ENCODE data around the gene PLCL1.

PLCL1 gene

DNA sequence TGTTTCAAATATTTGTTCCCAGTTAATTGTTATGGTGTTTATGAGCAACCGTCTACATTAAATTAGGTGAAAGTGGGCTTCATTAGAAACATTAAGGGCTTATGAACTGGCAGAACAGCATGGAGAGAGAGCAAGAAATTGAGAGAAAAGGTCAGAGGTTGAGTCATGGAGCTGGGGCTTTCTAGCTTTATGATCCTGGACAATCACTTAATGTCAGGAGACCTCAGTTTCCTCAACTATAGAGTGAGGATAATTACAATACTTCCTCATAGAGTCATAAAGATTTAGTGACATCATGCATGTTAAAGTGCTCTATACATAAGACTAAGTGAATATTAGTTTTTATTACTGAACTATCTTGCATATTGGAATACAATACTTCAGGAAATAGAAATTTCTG, 83.9 kb downstream of the PLCL1 start:
- no peaks in the 10 kb centered on the region for H3K27me3 ChIP-seq (ENCODE audit: insufficient read depth, poor library complexity, severe bottlenecking)
- no peak overlapping the region for H3K4me3 ChIP-seq (replicated peaks; ENCODE audit: insufficient read depth, low read length)
- no peak for DNase-seq (ENCODE audit: low read depth in 1 of 2, low spot score in 1 of 2)
- H3K27ac ChIP-seq (replicated peaks), result no peak overlapping the region
- TF ChIP-seq GABPA (IDR thresholded peaks at IDR 0.05; ENCODE audit: low read depth), result no peak
- TF ChIP-seq, protein P1, sequence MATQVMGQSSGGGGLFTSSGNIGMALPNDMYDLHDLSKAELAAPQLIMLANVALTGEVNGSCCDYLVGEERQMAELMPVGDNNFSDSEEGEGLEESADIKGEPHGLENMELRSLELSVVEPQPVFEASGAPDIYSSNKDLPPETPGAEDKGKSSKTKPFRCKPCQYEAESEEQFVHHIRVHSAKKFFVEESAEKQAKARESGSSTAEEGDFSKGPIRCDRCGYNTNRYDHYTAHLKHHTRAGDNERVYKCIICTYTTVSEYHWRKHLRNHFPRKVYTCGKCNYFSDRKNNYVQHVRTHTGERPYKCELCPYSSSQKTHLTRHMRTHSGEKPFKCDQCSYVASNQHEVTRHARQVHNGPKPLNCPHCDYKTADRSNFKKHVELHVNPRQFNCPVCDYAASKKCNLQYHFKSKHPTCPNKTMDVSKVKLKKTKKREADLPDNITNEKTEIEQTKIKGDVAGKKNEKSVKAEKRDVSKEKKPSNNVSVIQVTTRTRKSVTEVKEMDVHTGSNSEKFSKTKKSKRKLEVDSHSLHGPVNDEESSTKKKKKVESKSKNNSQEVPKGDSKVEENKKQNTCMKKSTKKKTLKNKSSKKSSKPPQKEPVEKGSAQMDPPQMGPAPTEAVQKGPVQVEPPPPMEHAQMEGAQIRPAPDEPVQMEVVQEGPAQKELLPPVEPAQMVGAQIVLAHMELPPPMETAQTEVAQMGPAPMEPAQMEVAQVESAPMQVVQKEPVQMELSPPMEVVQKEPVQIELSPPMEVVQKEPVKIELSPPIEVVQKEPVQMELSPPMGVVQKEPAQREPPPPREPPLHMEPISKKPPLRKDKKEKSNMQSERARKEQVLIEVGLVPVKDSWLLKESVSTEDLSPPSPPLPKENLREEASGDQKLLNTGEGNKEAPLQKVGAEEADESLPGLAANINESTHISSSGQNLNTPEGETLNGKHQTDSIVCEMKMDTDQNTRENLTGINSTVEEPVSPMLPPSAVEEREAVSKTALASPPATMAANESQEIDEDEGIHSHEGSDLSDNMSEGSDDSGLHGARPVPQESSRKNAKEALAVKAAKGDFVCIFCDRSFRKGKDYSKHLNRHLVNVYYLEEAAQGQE (IDR thresholded peaks at IDR 0.05; ENCODE audit: insufficient replicate concordance, low read depth), result no peak
- TF ChIP-seq, protein P2, sequence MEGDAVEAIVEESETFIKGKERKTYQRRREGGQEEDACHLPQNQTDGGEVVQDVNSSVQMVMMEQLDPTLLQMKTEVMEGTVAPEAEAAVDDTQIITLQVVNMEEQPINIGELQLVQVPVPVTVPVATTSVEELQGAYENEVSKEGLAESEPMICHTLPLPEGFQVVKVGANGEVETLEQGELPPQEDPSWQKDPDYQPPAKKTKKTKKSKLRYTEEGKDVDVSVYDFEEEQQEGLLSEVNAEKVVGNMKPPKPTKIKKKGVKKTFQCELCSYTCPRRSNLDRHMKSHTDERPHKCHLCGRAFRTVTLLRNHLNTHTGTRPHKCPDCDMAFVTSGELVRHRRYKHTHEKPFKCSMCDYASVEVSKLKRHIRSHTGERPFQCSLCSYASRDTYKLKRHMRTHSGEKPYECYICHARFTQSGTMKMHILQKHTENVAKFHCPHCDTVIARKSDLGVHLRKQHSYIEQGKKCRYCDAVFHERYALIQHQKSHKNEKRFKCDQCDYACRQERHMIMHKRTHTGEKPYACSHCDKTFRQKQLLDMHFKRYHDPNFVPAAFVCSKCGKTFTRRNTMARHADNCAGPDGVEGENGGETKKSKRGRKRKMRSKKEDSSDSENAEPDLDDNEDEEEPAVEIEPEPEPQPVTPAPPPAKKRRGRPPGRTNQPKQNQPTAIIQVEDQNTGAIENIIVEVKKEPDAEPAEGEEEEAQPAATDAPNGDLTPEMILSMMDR (IDR thresholded peaks at IDR 0.05; ENCODE audit: insufficient read depth, low read length), result no peak
- TF ChIP-seq POLR2AphosphoS5 (IDR thresholded peaks at IDR 0.05; ENCODE audit: low read depth), result no peak
- no peak for TF ChIP-seq SPI1 (IDR thresholded peaks at IDR 0.05; ENCODE audit: borderline replicate concordance, low read depth)

DNA sequence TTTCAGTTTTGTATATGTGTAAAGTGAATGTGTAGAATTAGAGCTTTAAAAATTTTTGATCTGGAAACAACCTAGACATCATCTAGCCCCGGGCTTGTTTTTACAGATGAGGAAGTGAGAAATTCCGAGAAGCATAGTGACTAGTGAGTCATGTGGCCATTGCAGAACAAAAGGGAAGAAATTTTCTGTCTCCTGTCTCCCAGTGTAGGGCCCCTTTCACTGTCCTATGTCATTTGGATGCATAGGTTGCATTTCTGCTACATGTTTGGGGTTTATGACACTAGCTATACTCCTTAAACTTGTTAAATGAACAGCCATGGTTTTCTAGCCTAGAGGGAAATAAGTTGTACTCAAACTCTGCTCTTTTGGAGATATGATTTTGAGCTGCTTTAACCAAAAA, 84.6 kb downstream of the PLCL1 start:
- Histone ChIP-seq H3K4me3 (replicated peaks; ENCODE audit: insufficient read depth, low read length) (no peak overlapping the region), H3K27me3 (ENCODE audit: insufficient read depth, poor library complexity, severe bottlenecking) (no peaks in the 10 kb centered on the region), H3K27ac (replicated peaks) (peak overlapping the region; percentile 32)
- TF ChIP-seq POLR2AphosphoS5 (IDR thresholded peaks at IDR 0.05; ENCODE audit: low read depth), result no peak
- TF ChIP-seq, protein P2 (IDR thresholded peaks at IDR 0.05; ENCODE audit: insufficient read depth, low read length), result no peak
- peak; percentile 95 for TF ChIP-seq SPI1 (IDR thresholded peaks at IDR 0.05; ENCODE audit: borderline replicate concordance, low read depth)
- TF ChIP-seq GABPA (IDR thresholded peaks at IDR 0.05; ENCODE audit: low read depth), result no peak
- TF ChIP-seq, protein P1 (IDR thresholded peaks at IDR 0.05; ENCODE audit: insufficient replicate concordance, low read depth), result no peak
- DNase-seq (ENCODE audit: low read depth in 1 of 2, low spot score in 1 of 2), result peak; percentile 34 to 82

DNA sequence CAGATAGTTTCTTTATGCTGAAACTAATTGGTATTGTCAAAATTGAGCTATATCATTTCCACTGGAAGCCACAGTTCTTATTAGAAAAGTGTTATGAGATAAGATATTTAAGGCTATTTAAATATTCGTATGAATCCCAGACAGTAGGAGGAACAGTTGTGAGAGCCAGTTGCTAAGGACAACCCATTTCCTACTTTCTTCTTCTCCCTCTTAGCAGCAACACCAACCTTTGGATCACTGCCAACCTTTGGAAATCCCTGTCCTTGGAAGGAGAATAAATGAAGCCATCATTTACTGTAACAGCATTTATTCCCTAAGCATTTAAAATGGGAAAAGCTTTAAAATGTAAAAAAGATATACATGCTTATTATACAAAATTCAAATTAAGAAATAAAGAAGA, 85.8 kb downstream of the PLCL1 start:
- TF ChIP-seq POLR2AphosphoS5 (IDR thresholded peaks at IDR 0.05; ENCODE audit: low read depth) (no peak), GABPA (IDR thresholded peaks at IDR 0.05; ENCODE audit: low read depth) (no peak), SPI1 (IDR thresholded peaks at IDR 0.05; ENCODE audit: borderline replicate concordance, low read depth) (no peak)
- TF ChIP-seq, protein P1 (IDR thresholded peaks at IDR 0.05; ENCODE audit: insufficient replicate concordance, low read depth), result no peak
- TF ChIP-seq, protein P2 (IDR thresholded peaks at IDR 0.05; ENCODE audit: insufficient read depth, low read length), result no peak
- DNase-seq (ENCODE audit: low read depth in 1 of 2, low spot score in 1 of 2), result no peak
- Histone ChIP-seq H3K27ac (replicated peaks) (no peak overlapping the region), H3K4me3 (replicated peaks; ENCODE audit: insufficient read depth, low read length) (no peak overlapping the region), H3K27me3 (ENCODE audit: insufficient read depth, poor library complexity, severe bottlenecking) (no peaks in the 10 kb centered on the region)

All from HL-60 (cell line).